ENCODE measurements around the gene CD38. TPM values are rescaled to one million over a fixed set of nuclear protein-coding genes. Genes with fewer than 3 reads are reported as not detected.

CD38 gene
- polyA plus RNA-seq, 3 donors from 2014 or later: 33.4 to 133 (median 60.9) TPM

DNA sequence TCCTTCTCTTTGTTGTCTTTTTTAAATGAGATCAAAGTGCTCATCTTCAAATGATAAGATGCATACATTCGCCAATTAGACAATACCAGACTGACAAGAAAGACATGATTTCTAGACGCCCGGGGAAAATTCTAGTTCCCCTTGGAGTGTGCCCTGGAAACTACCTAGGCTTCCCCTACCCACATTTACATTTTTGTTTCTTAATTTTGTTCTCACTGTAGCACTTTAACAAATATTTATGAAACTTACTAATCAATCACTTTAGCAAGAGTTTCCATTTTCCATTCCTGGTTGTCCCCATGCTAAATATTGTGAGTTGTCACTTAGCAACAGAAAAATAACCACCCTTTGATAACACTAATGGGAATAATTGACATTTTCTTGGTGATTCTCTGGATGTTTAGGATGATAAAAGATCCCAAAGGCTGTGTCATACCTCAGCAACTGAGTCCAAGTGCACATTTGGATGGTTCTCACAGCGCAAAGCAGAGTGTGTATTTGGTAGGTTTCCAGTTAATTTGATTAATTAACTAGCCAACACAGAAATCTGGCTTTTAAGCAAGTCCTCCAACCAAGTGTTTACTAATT lies 90.8 kb downstream of the CD38 start:
- DNase-seq: no peak
- H3K27ac Mint-ChIP-seq: no peak overlapping the region
- peaks cover 0 to 5% (median 3%) of the 10 kb centered on the region in 3 donors for H3K27me3 Mint-ChIP-seq (ENCODE audit: low read depth in 3 of 3)
- no peaks in the 10 kb centered on the region for H3K4me1 Mint-ChIP-seq
- no peak overlapping the region for H3K4me3 Mint-ChIP-seq
- H3K9me3 Mint-ChIP-seq: no peaks in the 10 kb centered on the region
- peaks cover 0 to 4% (median 0%) of the 10 kb centered on the region in 3 donors for H3K36me3 Mint-ChIP-seq

DNA sequence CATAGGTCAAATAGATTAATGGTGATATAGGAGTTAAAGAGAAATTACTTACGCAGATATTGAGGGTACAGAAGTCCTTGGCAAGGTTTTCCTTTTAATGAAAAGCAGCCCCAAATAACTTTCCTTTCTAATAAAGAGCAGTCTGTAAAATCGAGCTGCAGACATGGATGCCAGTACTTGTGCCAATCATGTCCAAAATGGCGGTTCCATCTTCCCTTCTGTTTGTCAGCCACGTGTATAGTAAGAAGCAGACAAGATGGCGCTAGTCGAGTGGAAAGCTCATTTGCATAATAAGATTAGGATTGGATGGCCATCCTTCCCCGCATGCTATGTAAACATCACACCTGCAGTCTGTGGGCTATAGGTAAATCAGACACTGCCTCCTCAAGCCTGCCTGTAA lies 92.0 kb downstream of the CD38 start:
- Mint-ChIP-seq H3K36me3 (peaks cover 0 to 4% (median 0%) of the 10 kb centered on the region in 3 donors), H3K4me1 (no peaks in the 10 kb centered on the region), H3K27ac (no peak overlapping the region), H3K9me3 (no peaks in the 10 kb centered on the region), H3K4me3 (no peak overlapping the region), H3K27me3 (ENCODE audit: low read depth in 3 of 3) (peaks cover 0 to 5% (median 3%) of the 10 kb centered on the region in 3 donors)
- no peak for DNase-seq

DNA sequence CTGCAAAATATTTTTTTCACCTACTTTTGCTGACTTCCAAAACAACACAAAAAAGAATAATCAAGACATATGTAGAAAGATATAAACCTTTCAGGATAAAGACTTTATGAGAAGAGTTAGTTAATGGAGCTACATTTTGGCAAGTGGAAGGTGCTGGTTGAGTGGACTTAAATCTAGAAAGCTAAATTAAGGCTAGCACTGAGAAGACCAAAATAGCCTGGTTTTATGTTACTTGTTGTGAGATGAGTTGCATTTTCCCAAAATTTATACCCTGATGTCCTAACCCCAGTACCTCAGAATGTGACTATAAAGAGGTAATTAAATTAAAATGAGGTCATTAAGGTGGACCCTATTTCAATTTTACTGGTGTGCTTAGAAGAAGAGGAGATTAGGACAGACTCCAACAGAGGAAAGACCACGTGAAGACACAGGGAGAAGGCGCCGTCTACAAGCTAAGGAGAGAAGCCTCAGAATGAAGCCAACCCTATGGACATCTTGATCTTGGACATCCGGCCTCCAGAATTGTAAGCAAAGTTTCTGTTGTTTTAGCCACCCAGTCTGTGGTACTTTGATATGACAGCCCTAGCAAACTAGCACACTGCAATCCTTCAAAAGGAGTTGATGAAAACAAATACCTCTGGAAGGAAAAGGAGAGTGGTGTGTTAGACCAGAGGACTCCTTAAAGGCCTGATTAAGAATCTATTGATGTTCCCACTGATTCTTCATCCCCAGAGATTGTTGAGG lies 93.0 kb downstream of the CD38 start:
- no peak overlapping the region for H3K4me3 Mint-ChIP-seq
- H3K9me3 Mint-ChIP-seq: no peaks in the 10 kb centered on the region
- peaks cover 3 to 5% (median 3%) of the 10 kb centered on the region in 3 donors for H3K27me3 Mint-ChIP-seq (ENCODE audit: low read depth in 3 of 3)
- peaks cover 0 to 4% (median 0%) of the 10 kb centered on the region in 3 donors for H3K36me3 Mint-ChIP-seq
- H3K4me1 Mint-ChIP-seq: peaks cover 0 to 3% of the 10 kb centered on the region in 2 donors
- peak overlapping the region in 1 of 6 donors; percentile 26 for H3K27ac Mint-ChIP-seq
- no peak for DNase-seq

DNA sequence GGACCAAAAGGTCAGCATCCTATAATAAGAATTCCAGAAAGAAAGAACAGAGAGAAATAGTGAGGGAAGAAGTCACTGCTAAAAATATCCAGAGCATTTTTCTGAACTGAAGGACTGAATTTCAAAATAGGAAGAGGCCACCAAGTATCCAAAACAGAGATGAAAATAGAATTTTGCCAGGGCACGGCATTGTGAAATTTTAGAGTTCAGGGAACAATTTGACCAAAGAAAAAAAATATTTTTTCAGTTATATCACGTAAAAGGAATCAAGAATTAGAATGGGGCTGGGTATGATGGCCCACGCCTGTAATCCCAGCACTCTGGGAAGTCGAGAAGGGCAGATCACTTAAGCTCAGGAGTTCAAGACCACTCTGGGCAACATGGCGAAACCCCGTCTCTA lies 95.0 kb downstream of the CD38 start:
- Mint-ChIP-seq H3K4me1 (peaks cover 11 to 23% of the 10 kb centered on the region in 2 donors), H3K9me3 (peaks cover 0 to 3% (median 0%) of the 10 kb centered on the region in 6 donors), H3K27me3 (ENCODE audit: low read depth in 3 of 3) (peaks cover 3 to 5% (median 3%) of the 10 kb centered on the region in 3 donors), H3K4me3 (no peak overlapping the region), H3K36me3 (peaks cover 0 to 4% (median 0%) of the 10 kb centered on the region in 3 donors), H3K27ac (no peak overlapping the region)
- DNase-seq: no peak

DNA sequence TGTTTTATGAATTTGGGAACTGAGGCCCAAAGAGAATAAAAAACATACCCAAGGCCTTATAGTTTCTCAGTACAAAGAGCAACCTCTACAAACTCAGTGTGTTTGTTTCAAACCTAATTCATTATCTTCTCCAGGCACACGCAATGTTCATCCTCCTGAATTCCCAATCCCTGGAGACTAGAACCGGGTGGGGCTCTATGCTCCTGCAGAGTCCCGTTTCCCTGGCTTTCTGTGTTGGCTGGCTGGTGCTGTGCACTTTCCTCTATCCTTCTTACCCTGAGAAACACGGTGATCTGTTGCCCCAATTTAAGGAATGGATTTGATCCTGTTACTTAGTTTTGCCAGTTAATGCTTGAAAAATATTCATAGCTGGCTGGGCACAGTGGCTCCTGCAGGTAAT lies 96.5 kb downstream of the CD38 start:
- peaks cover 0 to 4% (median 0%) of the 10 kb centered on the region in 3 donors for H3K36me3 Mint-ChIP-seq
- peaks cover 11 to 25% of the 10 kb centered on the region in 2 donors for H3K4me1 Mint-ChIP-seq

DNA sequence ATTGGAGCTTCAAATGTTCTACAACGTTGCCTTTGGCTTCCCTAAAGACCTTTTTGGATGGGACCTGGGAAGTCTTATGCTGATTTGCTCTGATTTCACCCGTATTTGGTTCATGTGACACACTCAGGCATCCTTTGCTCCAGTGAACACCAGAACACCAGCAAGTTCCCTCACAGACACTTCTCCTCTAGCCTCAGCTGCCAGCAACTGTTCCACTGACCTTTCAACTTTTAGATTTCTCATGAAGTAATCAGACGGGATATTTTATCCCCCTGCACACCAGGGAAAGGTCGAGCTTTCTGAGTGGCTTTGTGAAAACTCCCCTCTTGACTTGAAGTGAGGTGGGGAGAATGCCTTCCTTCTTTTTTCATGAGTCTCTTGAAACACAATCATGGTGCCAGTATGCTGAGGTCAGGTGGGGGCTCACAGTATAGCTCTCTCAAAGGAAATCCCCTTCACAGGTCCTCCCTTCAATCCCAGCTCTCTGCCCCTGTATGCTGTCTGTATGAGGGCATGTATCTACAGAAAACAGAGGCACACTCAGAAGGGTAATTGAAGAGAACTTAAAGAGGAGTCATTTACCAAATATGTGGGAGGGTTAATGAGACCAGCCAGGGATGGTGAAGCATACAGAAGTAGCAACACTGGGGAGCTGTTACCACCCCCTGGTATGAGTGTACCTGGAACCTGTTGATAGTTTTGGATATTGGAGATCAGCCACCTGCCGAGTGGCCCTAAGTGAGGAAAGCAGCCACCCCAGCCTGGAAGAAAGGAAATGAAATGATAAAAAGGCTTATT lies 97.7 kb downstream of the CD38 start:
- Mint-ChIP-seq H3K36me3 (no peaks in the 10 kb centered on the region), H3K27ac (no peak overlapping the region), H3K27me3 (ENCODE audit: low read depth in 3 of 3) (peaks cover 0 to 5% (median 3%) of the 10 kb centered on the region in 3 donors), H3K4me1 (peaks cover 11 to 25% of the 10 kb centered on the region in 2 donors), H3K4me3 (no peak overlapping the region), H3K9me3 (peaks cover 0 to 4% (median 0%) of the 10 kb centered on the region in 6 donors)
- no peak for DNase-seq

More for the DNA sequence above, 96.5 kb downstream of the CD38 start:
- Mint-ChIP-seq H3K27ac (no peak overlapping the region), H3K9me3 (peaks cover 0 to 4% (median 0%) of the 10 kb centered on the region in 6 donors), H3K4me3 (no peak overlapping the region), H3K27me3 (ENCODE audit: low read depth in 3 of 3) (peaks cover 3 to 5% (median 3%) of the 10 kb centered on the region in 3 donors)
- DNase-seq: no peak

DNA sequence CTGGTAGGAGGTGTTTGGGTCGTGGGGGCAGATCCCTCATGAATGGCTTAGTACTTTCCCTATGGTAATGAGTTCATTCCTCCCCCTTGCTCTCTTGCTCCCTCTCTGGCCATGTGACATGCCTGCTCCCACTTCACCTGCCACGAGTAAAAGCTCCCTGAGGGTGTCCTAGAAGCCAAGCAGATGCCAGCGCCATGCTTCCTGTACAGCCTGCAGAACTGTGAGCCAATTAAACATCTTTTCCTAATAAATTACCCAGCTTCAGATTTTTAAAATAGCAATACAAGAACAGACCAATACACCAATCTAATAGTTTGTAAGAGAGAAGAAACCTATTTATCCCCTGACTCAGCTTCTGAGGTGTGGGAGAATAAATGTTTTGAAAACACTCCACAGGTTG lies 99.9 kb downstream of the CD38 start:
- no peak for DNase-seq
- H3K27me3 Mint-ChIP-seq (ENCODE audit: low read depth in 3 of 3): peaks cover 0 to 3% (median under 1%) of the 10 kb centered on the region in 3 donors
- H3K27ac Mint-ChIP-seq: no peak overlapping the region
- peaks cover 21 to 34% of the 10 kb centered on the region in 2 donors for H3K4me1 Mint-ChIP-seq
- no peaks in the 10 kb centered on the region for H3K36me3 Mint-ChIP-seq
- H3K9me3 Mint-ChIP-seq: peaks cover 0 to 4% (median 0%) of the 10 kb centered on the region in 6 donors
- H3K4me3 Mint-ChIP-seq: no peak overlapping the region

DNA sequence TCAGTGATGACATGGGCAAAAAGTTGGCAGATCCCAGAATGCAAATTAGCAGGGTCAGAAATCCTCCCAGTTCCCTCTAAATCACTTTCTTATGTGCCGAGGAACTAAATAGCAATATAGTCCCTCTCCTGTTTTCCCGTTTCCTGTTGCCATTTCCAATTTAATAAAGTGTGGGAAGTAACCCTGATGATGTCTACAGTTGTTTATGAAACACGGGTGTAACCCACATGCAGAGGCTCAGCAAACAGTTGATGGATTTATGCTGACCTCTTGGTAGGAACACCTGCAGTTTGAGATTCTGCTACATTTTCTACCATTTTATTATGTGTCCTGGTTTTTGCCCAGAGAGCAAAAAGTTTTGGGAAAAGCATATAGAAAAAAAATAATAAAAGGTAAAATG lies 103.7 kb downstream of the CD38 start:
- H3K4me1 Mint-ChIP-seq: peaks cover 29 to 37% of the 10 kb centered on the region in 2 donors
- no peaks in the 10 kb centered on the region for H3K27me3 Mint-ChIP-seq (ENCODE audit: low read depth in 3 of 3)
- no peak for DNase-seq
- no peaks in the 10 kb centered on the region for H3K36me3 Mint-ChIP-seq
- no peak overlapping the region for H3K4me3 Mint-ChIP-seq
- peaks cover 0 to 4% (median 0%) of the 10 kb centered on the region in 6 donors for H3K9me3 Mint-ChIP-seq
- H3K27ac Mint-ChIP-seq: no peak overlapping the region

DNA sequence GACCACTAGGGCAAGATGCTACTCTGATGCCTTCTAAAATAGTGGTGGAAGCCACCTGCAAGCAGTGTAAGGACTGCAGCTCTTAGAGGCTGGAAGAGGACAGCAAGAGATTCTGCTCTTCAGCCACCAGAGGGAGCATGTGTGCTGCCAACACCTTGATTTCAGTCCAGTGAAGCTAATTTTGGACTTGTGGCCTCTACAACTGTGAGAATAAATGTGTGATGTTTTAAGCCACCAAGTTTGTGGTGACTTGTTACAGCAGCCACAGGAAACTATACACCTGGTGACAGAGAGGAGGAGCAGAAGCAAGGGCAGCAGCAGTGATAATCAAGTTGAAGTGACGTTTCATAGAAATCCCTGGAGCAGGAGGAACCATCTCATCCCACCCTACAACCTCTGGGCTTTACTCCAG lies 104.6 kb downstream of the CD38 start:
- H3K4me1 Mint-ChIP-seq: peaks cover 22 to 28% of the 10 kb centered on the region in 2 donors
- no peaks in the 10 kb centered on the region for H3K36me3 Mint-ChIP-seq
- H3K4me3 Mint-ChIP-seq: peak overlapping the region; percentile 35 to 79 (median 67)
- peak overlapping the region in 5 of 6 donors; percentile 8 to 64 (median 60) for H3K27ac Mint-ChIP-seq
- DNase-seq: peak; percentile 70 to 79 (median 79)
- peaks cover 0 to 2% (median 0%) of the 10 kb centered on the region in 3 donors for H3K27me3 Mint-ChIP-seq (ENCODE audit: low read depth in 3 of 3)
- H3K9me3 Mint-ChIP-seq: peaks cover 0 to 4% (median 0%) of the 10 kb centered on the region in 6 donors

DNA sequence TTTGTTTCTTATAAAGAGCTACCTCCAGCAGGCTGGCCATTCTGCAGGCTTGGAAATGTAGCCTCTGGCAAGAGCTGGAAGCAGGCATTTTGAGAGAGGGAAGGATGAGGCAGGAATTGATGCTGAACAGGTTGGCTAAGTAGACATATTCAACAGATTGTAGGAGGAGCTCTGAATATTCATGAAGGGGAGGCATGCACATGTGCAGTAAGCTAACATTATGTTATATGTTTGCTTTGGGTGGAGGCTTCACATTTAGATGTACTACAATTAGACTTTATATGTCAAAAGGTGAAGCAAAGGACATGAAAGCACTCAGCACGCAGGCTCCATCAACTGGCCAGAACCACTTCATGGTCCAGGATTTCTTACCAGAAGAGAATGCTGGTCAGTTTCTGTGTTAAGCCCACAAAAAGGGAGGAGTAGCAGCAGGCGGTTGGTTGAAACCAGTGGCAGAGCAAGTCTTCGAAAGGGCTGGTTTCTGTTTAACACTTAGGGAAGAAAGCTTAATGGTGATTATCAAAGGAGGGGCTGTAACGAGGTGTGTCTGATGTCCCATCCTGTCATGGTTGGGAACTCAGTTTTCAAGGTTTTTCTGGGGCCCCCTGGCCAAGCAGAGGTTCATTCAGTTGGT lies 105.6 kb downstream of the CD38 start:
- Mint-ChIP-seq H3K9me3 (no peaks in the 10 kb centered on the region), H3K27me3 (ENCODE audit: low read depth in 3 of 3) (peaks cover 0 to 2% (median 1%) of the 10 kb centered on the region in 3 donors), H3K27ac (peak overlapping the region; percentile 0 to 73 (median 55)), H3K4me3 (peak overlapping the region in 2 of 5 donors; percentile 54 to 67), H3K36me3 (no peaks in the 10 kb centered on the region), H3K4me1 (peaks cover 19 to 22% of the 10 kb centered on the region in 2 donors)
- DNase-seq: no peak

DNA sequence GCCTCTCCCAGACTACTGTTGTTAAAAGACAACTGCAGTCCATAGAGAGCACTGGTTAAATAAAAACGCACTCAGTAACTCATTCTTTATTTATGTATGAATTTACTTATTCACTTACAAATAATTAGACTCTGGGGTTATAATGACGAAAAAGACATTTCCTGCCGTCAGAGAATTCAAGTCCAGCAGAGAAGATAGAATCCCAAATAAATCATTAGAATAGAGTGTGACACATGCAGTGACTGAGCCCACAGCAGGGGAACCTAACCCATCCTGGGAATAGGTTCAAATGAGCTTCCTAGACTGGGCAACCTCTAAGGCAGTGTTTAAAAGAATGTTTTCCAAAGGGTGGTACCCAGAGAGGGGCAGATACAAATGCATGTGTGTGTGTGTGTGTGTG lies 106.5 kb downstream of the CD38 start:
- no peak overlapping the region for H3K27ac Mint-ChIP-seq
- H3K4me1 Mint-ChIP-seq: peaks cover 19 to 22% of the 10 kb centered on the region in 2 donors
- no peak overlapping the region for H3K4me3 Mint-ChIP-seq
- no peak for DNase-seq
- no peaks in the 10 kb centered on the region for H3K9me3 Mint-ChIP-seq
- no peaks in the 10 kb centered on the region for H3K36me3 Mint-ChIP-seq
- H3K27me3 Mint-ChIP-seq (ENCODE audit: low read depth in 3 of 3): peaks cover 0 to 2% (median 1%) of the 10 kb centered on the region in 3 donors

DNA sequence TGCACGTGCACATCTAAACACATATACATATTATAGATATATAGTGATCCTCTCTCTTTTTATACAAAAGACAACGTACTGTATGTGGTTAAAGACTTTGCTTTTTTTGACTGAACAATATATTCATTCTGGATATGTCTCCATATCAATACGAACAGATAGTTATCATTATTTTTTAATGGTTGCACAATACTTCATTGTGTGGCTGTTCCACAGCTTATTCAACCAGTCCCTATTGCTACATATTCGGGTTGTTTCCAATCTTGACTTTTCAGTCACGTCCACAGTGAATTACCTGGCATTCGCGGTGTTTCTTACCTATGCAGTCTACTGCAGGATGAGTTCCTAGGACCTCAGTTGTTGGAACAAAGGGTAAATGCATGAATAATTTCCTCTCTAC lies 107.3 kb downstream of the CD38 start:
- Mint-ChIP-seq H3K9me3 (no peaks in the 10 kb centered on the region), H3K27me3 (ENCODE audit: low read depth in 3 of 3) (peaks cover 0 to 2% (median 1%) of the 10 kb centered on the region in 3 donors), H3K4me1 (peaks cover 19 to 22% of the 10 kb centered on the region in 2 donors), H3K36me3 (no peaks in the 10 kb centered on the region), H3K27ac (no peak overlapping the region), H3K4me3 (no peak overlapping the region)
- DNase-seq: no peak

DNA sequence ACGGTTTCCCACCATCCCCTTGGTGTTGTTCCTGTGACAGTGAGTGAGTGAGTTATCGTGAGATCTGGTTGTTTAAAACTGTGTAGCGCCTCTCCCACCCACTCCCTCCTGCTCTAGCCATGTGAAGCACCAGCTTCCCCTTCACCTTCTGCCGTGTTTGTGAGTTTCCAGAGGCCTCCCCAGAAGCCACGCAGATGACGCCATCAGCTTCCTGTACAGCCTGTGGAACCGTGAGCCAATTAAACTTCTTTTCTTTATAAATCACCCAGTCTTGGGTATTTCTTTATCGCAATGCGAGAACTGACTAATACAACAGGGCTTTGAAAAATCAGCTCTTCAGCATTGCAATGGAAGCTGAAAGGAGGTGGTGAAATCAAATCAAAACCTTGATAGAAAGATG lies 110.4 kb downstream of the CD38 start:
- no peak overlapping the region for H3K27ac Mint-ChIP-seq
- H3K9me3 Mint-ChIP-seq: no peaks in the 10 kb centered on the region
- no peaks in the 10 kb centered on the region for H3K36me3 Mint-ChIP-seq
- H3K4me1 Mint-ChIP-seq: peaks cover 4 to 7% of the 10 kb centered on the region in 2 donors
- no peak for DNase-seq
- peaks cover 0 to 2% (median 1%) of the 10 kb centered on the region in 3 donors for H3K27me3 Mint-ChIP-seq (ENCODE audit: low read depth in 3 of 3)
- H3K4me3 Mint-ChIP-seq: no peak overlapping the region

Measured in immature natural killer cell (primary cell).